ENCODE results near the gene SOCS1.

Gene SOCS1

GRCh38 chr16:11211977-11212797, 43.8 kb downstream of the SOCS1 start:
- H3K27me3 ChIP-seq (ENCODE audit: insufficient read depth, poor library complexity, severe bottlenecking) = no peaks in the 10 kb centered on the region
- no peak for DNase-seq (ENCODE audit: low read depth in 1 of 2, low spot score in 1 of 2)
- H3K27ac ChIP-seq (replicated peaks) = no peak overlapping the region
- TF ChIP-seq POLR2AphosphoS5 (IDR thresholded peaks at IDR 0.05; ENCODE audit: low read depth) = no peak
- no peak for TF ChIP-seq SPI1 (IDR thresholded peaks at IDR 0.05; ENCODE audit: borderline replicate concordance, low read depth)
- TF ChIP-seq GABPA (IDR thresholded peaks at IDR 0.05; ENCODE audit: low read depth) = no peak
- TF ChIP-seq, protein P1, sequence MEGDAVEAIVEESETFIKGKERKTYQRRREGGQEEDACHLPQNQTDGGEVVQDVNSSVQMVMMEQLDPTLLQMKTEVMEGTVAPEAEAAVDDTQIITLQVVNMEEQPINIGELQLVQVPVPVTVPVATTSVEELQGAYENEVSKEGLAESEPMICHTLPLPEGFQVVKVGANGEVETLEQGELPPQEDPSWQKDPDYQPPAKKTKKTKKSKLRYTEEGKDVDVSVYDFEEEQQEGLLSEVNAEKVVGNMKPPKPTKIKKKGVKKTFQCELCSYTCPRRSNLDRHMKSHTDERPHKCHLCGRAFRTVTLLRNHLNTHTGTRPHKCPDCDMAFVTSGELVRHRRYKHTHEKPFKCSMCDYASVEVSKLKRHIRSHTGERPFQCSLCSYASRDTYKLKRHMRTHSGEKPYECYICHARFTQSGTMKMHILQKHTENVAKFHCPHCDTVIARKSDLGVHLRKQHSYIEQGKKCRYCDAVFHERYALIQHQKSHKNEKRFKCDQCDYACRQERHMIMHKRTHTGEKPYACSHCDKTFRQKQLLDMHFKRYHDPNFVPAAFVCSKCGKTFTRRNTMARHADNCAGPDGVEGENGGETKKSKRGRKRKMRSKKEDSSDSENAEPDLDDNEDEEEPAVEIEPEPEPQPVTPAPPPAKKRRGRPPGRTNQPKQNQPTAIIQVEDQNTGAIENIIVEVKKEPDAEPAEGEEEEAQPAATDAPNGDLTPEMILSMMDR (IDR thresholded peaks at IDR 0.05; ENCODE audit: insufficient read depth, low read length) = no peak
- TF ChIP-seq REST (IDR thresholded peaks at IDR 0.05; ENCODE audit: insufficient replicate concordance, low read depth) = no peak
- no peak overlapping the region for H3K4me3 ChIP-seq (replicated peaks; ENCODE audit: insufficient read depth, low read length)

DNA sequence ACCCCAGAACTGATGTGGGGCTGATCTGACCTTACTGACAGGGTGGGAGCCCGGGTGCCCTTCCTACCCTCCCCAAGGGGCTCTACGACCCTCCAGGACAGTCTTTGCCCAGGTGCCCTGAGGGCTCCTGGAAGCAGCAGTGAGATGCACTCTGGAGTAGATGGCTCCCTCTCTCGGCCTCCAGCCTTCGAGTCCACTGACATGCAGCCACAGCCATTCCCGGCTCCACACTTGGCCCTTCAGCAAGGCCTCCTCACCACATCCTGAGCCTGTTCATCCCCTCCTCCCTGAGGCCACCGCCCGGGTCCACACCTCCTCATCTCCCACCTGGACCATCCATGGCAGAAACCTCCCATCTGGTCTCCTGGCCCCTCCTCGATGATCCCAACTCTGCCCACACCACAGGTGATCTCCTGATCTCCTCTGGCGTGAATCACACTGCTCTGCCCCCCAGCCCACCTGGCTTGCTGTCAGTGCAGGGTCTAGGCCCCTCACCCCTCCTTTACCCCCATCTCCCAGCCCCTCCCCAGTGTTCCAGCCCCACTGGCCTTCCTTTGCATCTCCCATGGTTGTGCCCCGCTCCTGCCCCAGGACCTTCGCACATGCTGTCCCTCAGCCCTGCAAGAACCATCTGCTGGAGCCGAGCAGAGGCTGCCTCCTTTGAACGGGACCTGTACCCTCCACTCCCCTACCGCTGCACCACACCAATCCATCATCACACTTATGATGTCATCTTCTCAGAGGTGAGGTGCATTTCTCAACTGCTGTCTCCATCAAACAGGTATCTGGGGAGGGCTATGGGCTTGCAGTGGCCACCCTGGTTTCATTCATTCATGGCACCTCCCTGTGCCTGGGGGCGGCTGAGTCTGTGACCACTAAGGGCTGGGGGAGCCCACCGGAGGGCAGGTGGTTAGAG, 44.7 kb downstream of the SOCS1 start:
- TF ChIP-seq, protein P1 (IDR thresholded peaks at IDR 0.05; ENCODE audit: insufficient read depth, low read length) = no peak
- TF ChIP-seq SPI1 (IDR thresholded peaks at IDR 0.05; ENCODE audit: borderline replicate concordance, low read depth) = no peak
- no peak for TF ChIP-seq POLR2AphosphoS5 (IDR thresholded peaks at IDR 0.05; ENCODE audit: low read depth)
- no peak for TF ChIP-seq GABPA (IDR thresholded peaks at IDR 0.05; ENCODE audit: low read depth)
- no peak for TF ChIP-seq REST (IDR thresholded peaks at IDR 0.05; ENCODE audit: insufficient replicate concordance, low read depth)
- DNase-seq (ENCODE audit: low read depth in 1 of 2, low spot score in 1 of 2) = no peak
- Histone ChIP-seq H3K27me3 (ENCODE audit: insufficient read depth, poor library complexity, severe bottlenecking) (no peaks in the 10 kb centered on the region), H3K4me3 (replicated peaks; ENCODE audit: insufficient read depth, low read length) (no peak overlapping the region), H3K27ac (replicated peaks) (no peak overlapping the region)

DNA sequence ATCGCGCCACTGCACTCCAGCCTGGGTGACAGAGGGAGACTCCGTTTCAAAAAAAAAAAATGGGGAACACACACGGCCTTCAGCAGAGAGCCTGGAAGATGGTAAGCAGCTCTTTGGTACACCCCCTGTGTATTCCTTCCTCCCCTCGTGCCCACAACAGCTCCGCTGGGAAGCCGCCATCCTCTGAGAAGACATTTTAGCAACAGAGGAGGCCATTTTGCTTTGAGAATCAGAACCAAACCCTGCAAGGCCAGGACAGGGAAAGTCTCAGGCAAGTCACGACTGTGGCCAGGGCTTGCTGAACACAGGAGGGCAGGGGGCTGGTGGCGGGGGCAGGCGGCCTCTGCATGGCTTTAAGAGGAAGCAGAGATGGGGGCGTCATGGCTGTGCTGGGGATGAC, 45.7 kb downstream of the SOCS1 start:
- Histone ChIP-seq H3K27ac (replicated peaks) (no peak overlapping the region), H3K27me3 (ENCODE audit: insufficient read depth, poor library complexity, severe bottlenecking) (no peaks in the 10 kb centered on the region), H3K4me3 (replicated peaks; ENCODE audit: insufficient read depth, low read length) (no peak overlapping the region)
- DNase-seq (ENCODE audit: low read depth in 1 of 2, low spot score in 1 of 2) = no peak
- TF ChIP-seq REST (IDR thresholded peaks at IDR 0.05; ENCODE audit: insufficient replicate concordance, low read depth) = no peak
- no peak for TF ChIP-seq SPI1 (IDR thresholded peaks at IDR 0.05; ENCODE audit: borderline replicate concordance, low read depth)
- TF ChIP-seq, protein P1 (IDR thresholded peaks at IDR 0.05; ENCODE audit: insufficient read depth, low read length) = no peak
- TF ChIP-seq GABPA (IDR thresholded peaks at IDR 0.05; ENCODE audit: low read depth) = no peak
- no peak for TF ChIP-seq POLR2AphosphoS5 (IDR thresholded peaks at IDR 0.05; ENCODE audit: low read depth)
